ENCODE data around the gene TNIP1.

The TNIP1 gene

GRCh38 chr5:151054709-151055108 lies 26.1 kb downstream of the TNIP1 start:
- H3K27ac ChIP-seq (ENCODE audit: low read length): no peak overlapping the region
- H3K27me3 ChIP-seq (ENCODE audit: control insufficient read depth in 1 of 2, insufficient read depth in 2 of 2, low read length in 2 of 2): no peaks in the 10 kb centered on the region
- H3K9me3 ChIP-seq (ENCODE audit: control insufficient read depth in 2 of 2, low read length in 2 of 2): no peaks in the 10 kb centered on the region
- no peak overlapping the region for H3K4me3 ChIP-seq (ENCODE audit: low read length in 2 of 2)
- H3K4me1 ChIP-seq (ENCODE audit: control insufficient read depth, insufficient read depth, low read length): peaks cover 12% of the 10 kb centered on the region
- H3K36me3 ChIP-seq (ENCODE audit: control insufficient read depth in 2 of 2, insufficient read depth in 2 of 2, low read length in 2 of 2): peaks cover 35 to 52% of the 10 kb centered on the region in 2 donors
- H3K9ac ChIP-seq (ENCODE audit: low read length in 2 of 2): no peak overlapping the region

GRCh38 chr5:151053796-151054462 lies 26.9 kb downstream of the TNIP1 start:
- Histone ChIP-seq H3K4me3 (ENCODE audit: low read length in 2 of 2) (no peak overlapping the region), H3K36me3 (ENCODE audit: control insufficient read depth in 2 of 2, insufficient read depth in 2 of 2, low read length in 2 of 2) (peaks cover 41 to 56% of the 10 kb centered on the region in 2 donors), H3K9me3 (ENCODE audit: control insufficient read depth in 2 of 2, low read length in 2 of 2) (no peaks in the 10 kb centered on the region), H3K9ac (ENCODE audit: low read length in 2 of 2) (no peak overlapping the region), H3K4me1 (ENCODE audit: control insufficient read depth, insufficient read depth, low read length) (peaks cover 10% of the 10 kb centered on the region), H3K27ac (ENCODE audit: low read length) (no peak overlapping the region), H3K27me3 (ENCODE audit: control insufficient read depth in 1 of 2, insufficient read depth in 2 of 2, low read length in 2 of 2) (no peaks in the 10 kb centered on the region)

- Histone ChIP-seq H3K9ac (ENCODE audit: low read length in 2 of 2) (no peak overlapping the region), H3K9me3 (ENCODE audit: control insufficient read depth in 2 of 2, low read length in 2 of 2) (no peaks in the 10 kb centered on the region), H3K4me3 (ENCODE audit: low read length in 2 of 2) (no peak overlapping the region), H3K27ac (ENCODE audit: low read length) (no peak overlapping the region), H3K27me3 (ENCODE audit: control insufficient read depth in 1 of 2, insufficient read depth in 2 of 2, low read length in 2 of 2) (no peaks in the 10 kb centered on the region), H3K4me1 (ENCODE audit: control insufficient read depth, insufficient read depth, low read length) (peaks cover 13% of the 10 kb centered on the region), H3K36me3 (ENCODE audit: control insufficient read depth in 2 of 2, insufficient read depth in 2 of 2, low read length in 2 of 2) (peaks cover 46 to 57% of the 10 kb centered on the region in 2 donors)
Observed at GRCh38 chr5:151052836-151053235, 28.0 kb downstream of the TNIP1 start.

- Histone ChIP-seq H3K9ac (ENCODE audit: low read length in 2 of 2) (peak overlapping the region in 1 of 2 donors; percentile 21), H3K9me3 (ENCODE audit: control insufficient read depth in 2 of 2, low read length in 2 of 2) (no peaks in the 10 kb centered on the region), H3K4me3 (ENCODE audit: low read length in 2 of 2) (no peak overlapping the region), H3K36me3 (ENCODE audit: control insufficient read depth in 2 of 2, insufficient read depth in 2 of 2, low read length in 2 of 2) (peaks cover 49 to 57% of the 10 kb centered on the region in 2 donors), H3K27ac (ENCODE audit: low read length) (no peak overlapping the region), H3K4me1 (ENCODE audit: control insufficient read depth, insufficient read depth, low read length) (peaks cover 16% of the 10 kb centered on the region), H3K27me3 (ENCODE audit: control insufficient read depth in 1 of 2, insufficient read depth in 2 of 2, low read length in 2 of 2) (no peaks in the 10 kb centered on the region)
Observed at GRCh38 chr5:151051931-151052608, 28.8 kb downstream of the TNIP1 start.

- Histone ChIP-seq H3K9ac (ENCODE audit: low read length in 2 of 2) (no peak overlapping the region), H3K4me1 (ENCODE audit: control insufficient read depth, insufficient read depth, low read length) (peaks cover 16% of the 10 kb centered on the region), H3K4me3 (ENCODE audit: low read length in 2 of 2) (no peak overlapping the region), H3K36me3 (ENCODE audit: control insufficient read depth in 2 of 2, insufficient read depth in 2 of 2, low read length in 2 of 2) (peaks cover 52% of the 10 kb centered on the region in 2 donors), H3K9me3 (ENCODE audit: control insufficient read depth in 2 of 2, low read length in 2 of 2) (no peaks in the 10 kb centered on the region), H3K27me3 (ENCODE audit: control insufficient read depth in 1 of 2, insufficient read depth in 2 of 2, low read length in 2 of 2) (no peaks in the 10 kb centered on the region), H3K27ac (ENCODE audit: low read length) (no peak overlapping the region)
Observed at GRCh38 chr5:151051066-151051930, 29.5 kb downstream of the TNIP1 start.

- Histone ChIP-seq H3K4me1 (ENCODE audit: control insufficient read depth, insufficient read depth, low read length) (peaks cover 16% of the 10 kb centered on the region), H3K27me3 (ENCODE audit: control insufficient read depth in 1 of 2, insufficient read depth in 2 of 2, low read length in 2 of 2) (no peaks in the 10 kb centered on the region), H3K9me3 (ENCODE audit: control insufficient read depth in 2 of 2, low read length in 2 of 2) (no peaks in the 10 kb centered on the region), H3K27ac (ENCODE audit: low read length) (no peak overlapping the region), H3K36me3 (ENCODE audit: control insufficient read depth in 2 of 2, insufficient read depth in 2 of 2, low read length in 2 of 2) (peaks cover 42 to 48% of the 10 kb centered on the region in 2 donors), H3K9ac (ENCODE audit: low read length in 2 of 2) (no peak overlapping the region), H3K4me3 (ENCODE audit: low read length in 2 of 2) (no peak overlapping the region)
Observed at GRCh38 chr5:151048526-151048925, 32.3 kb downstream of the TNIP1 start.

GRCh38 chr5:151047814-151048425 lies 32.9 kb downstream of the TNIP1 start:
- no peaks in the 10 kb centered on the region for H3K27me3 ChIP-seq (ENCODE audit: control insufficient read depth in 1 of 2, insufficient read depth in 2 of 2, low read length in 2 of 2)
- no peaks in the 10 kb centered on the region for H3K9me3 ChIP-seq (ENCODE audit: control insufficient read depth in 2 of 2, low read length in 2 of 2)
- no peak overlapping the region for H3K9ac ChIP-seq (ENCODE audit: low read length in 2 of 2)
- no peak overlapping the region for H3K4me3 ChIP-seq (ENCODE audit: low read length in 2 of 2)
- H3K27ac ChIP-seq (ENCODE audit: low read length): no peak overlapping the region
- peaks cover 40 to 50% of the 10 kb centered on the region in 2 donors for H3K36me3 ChIP-seq (ENCODE audit: control insufficient read depth in 2 of 2, insufficient read depth in 2 of 2, low read length in 2 of 2)
- peaks cover 16% of the 10 kb centered on the region for H3K4me1 ChIP-seq (ENCODE audit: control insufficient read depth, insufficient read depth, low read length)

- Histone ChIP-seq H3K27ac (ENCODE audit: low read length) (no peak overlapping the region), H3K4me3 (ENCODE audit: low read length in 2 of 2) (no peak overlapping the region), H3K9ac (ENCODE audit: low read length in 2 of 2) (no peak overlapping the region), H3K36me3 (ENCODE audit: control insufficient read depth in 2 of 2, insufficient read depth in 2 of 2, low read length in 2 of 2) (peaks cover 41 to 44% of the 10 kb centered on the region in 2 donors), H3K9me3 (ENCODE audit: control insufficient read depth in 2 of 2, low read length in 2 of 2) (no peaks in the 10 kb centered on the region), H3K27me3 (ENCODE audit: control insufficient read depth in 1 of 2, insufficient read depth in 2 of 2, low read length in 2 of 2) (no peaks in the 10 kb centered on the region), H3K4me1 (ENCODE audit: control insufficient read depth, insufficient read depth, low read length) (peaks cover 20% of the 10 kb centered on the region)
Observed at GRCh38 chr5:151042453-151043093, 38.3 kb downstream of the TNIP1 start.

- H3K4me3 ChIP-seq (ENCODE audit: low read length in 2 of 2): no peak overlapping the region
- no peaks in the 10 kb centered on the region for H3K27me3 ChIP-seq (ENCODE audit: control insufficient read depth in 1 of 2, insufficient read depth in 2 of 2, low read length in 2 of 2)
- H3K27ac ChIP-seq (ENCODE audit: low read length): no peak overlapping the region
- no peak overlapping the region for H3K9ac ChIP-seq (ENCODE audit: low read length in 2 of 2)
- peaks cover 20% of the 10 kb centered on the region for H3K4me1 ChIP-seq (ENCODE audit: control insufficient read depth, insufficient read depth, low read length)
- H3K9me3 ChIP-seq (ENCODE audit: control insufficient read depth in 2 of 2, low read length in 2 of 2): no peaks in the 10 kb centered on the region
- H3K36me3 ChIP-seq (ENCODE audit: control insufficient read depth in 2 of 2, insufficient read depth in 2 of 2, low read length in 2 of 2): peaks cover 41 to 43% of the 10 kb centered on the region in 2 donors
Observed at GRCh38 chr5:151041577-151042268, 39.1 kb downstream of the TNIP1 start.

Measured in stomach smooth muscle (tissue), 2 donors.